Neural progenitor cell (in vitro differentiated cells): ENCODE data around the gene HTR7. TPM values are rescaled to one million over a fixed set of nuclear protein-coding genes. Genes with fewer than 3 reads are reported as not detected.

ENCODE experiments used
- DNase-seq: peaks from one replicate; pipeline ENCODE4 v3.0.0-alpha.2; 2016; ENCODE audit warnings: low spot score
- H2AFZ ChIP-seq: fragments of 200-600 bp; sonication (generic); replicated peaks from 2 replicates; pipeline ENCODE4 v1.6.1; 2016; ENCODE audit warnings: antibody characterized with exemption
- H3F3A ChIP-seq: fragments of 200-600 bp; sonication (generic); 2 replicates; pipeline ENCODE4 v1.6.1; 2016; ENCODE audit warnings: antibody characterized with exemption, low read depth
- H3K27ac ChIP-seq: fragments of 200-600 bp; sonication (generic); 2 replicates; pipeline ENCODE4 v1.5.1; 2016; ENCODE audit warnings: mild to moderate bottlenecking
- H3K27me3 ChIP-seq: fragments of 200-600 bp; sonication (generic); 2 replicates; pipeline ENCODE4 v1.6.1; 2016; ENCODE audit warnings: mild to moderate bottlenecking, moderate library complexity
- H3K36me3 ChIP-seq: fragments of 200-600 bp; sonication (generic); 2 replicates; pipeline ENCODE4 v1.5.1; 2016
- H3K4me1 ChIP-seq: fragments of 200-600 bp; sonication (generic); 2 replicates; pipeline ENCODE4 v1.6.1; 2016; ENCODE audit warnings: mixed run types
- H3K4me2 ChIP-seq: fragments of 200-600 bp; sonication (generic); 2 replicates; pipeline ENCODE4 v1.6.1; 2016
- H3K4me3 ChIP-seq: fragments of 200-600 bp; sonication (generic); 2 replicates; pipeline ENCODE4 v1.5.1; 2016
- H3K79me2 ChIP-seq: fragments of 200-600 bp; sonication (generic); 2 replicates; pipeline ENCODE4 v1.6.1; 2016; ENCODE audit warnings: low read depth
- H3K9ac ChIP-seq: fragments of 200-600 bp; sonication (generic); 2 replicates; pipeline ENCODE4 v1.6.1; 2016
- H3K9me3 ChIP-seq: fragments of 200-600 bp; sonication (generic); 2 replicates; pipeline ENCODE4 v1.5.1; 2016; ENCODE audit warnings: low read depth
- H4K20me1 ChIP-seq: fragments of 200-600 bp; sonication (generic); 2 replicates; pipeline ENCODE4 v1.6.1; 2016; ENCODE audit warnings: low read depth
- H3K27ac Mint-ChIP-seq: 3 replicates; pipeline ENCODE4 v1.8.0; 2021; ENCODE audit warnings: mixed read lengths
- H3K27me3 Mint-ChIP-seq: 2 replicates; pipeline ENCODE4 v1.8.0; 2022; ENCODE audit warnings: low read depth, mild to moderate bottlenecking, inconsistent platforms, moderate library complexity, mixed read lengths; ENCODE audit not compliant: insufficient read depth
- H3K36me3 Mint-ChIP-seq: 3 replicates; pipeline ENCODE4 v1.8.0; 2021; ENCODE audit warnings: mixed read lengths
- H3K4me1 Mint-ChIP-seq: 3 replicates; pipeline ENCODE4 v1.8.0; 2021; ENCODE audit warnings: mixed read lengths
- H3K4me3 Mint-ChIP-seq: 3 replicates; pipeline ENCODE4 v1.8.0; 2021; ENCODE audit warnings: mild to moderate bottlenecking, moderate library complexity, mixed read lengths
- H3K9me3 Mint-ChIP-seq: 3 replicates; pipeline ENCODE4 v1.8.0; 2020; ENCODE audit warnings: mixed read lengths
- CTCF ChIP-seq: fragments of 200-600 bp; sonication (generic); IDR thresholded peaks from 2 replicates; pipeline ENCODE4 v1.5.1; 2017; ENCODE audit warnings: antibody characterized with exemption, mild to moderate bottlenecking
- EZH2 ChIP-seq: fragments of 200-600 bp; sonication (generic); IDR thresholded peaks from 2 replicates; pipeline ENCODE4 v1.6.1; 2017; ENCODE audit warnings: antibody characterized with exemption, mild to moderate bottlenecking, moderate library complexity
- EZH2phosphoT487 ChIP-seq: fragments of 200-600 bp; sonication (generic); IDR thresholded peaks from 2 replicates; pipeline ENCODE4 v1.6.1; 2017; ENCODE audit warnings: antibody characterized with exemption
- total RNA-seq: library from RNA; depleted of rRNA; stranded (reverse); fragments of >200 nt; gene quantifications from 2 replicates; pipeline ENCODE4 v1.2.3, GENCODE V29; 2015; ENCODE audit warnings: low replicate concordance

The HTR7 gene
- total RNA-seq, 1 donor from 2014 or later = not detected

GRCh38 chr10:90887555-90887954 is 29.7 kb upstream of the HTR7 start:
- H3K4me1 ChIP-seq = no peaks in the 10 kb centered on the region
- no peak overlapping the region for H3K9ac ChIP-seq
- H3F3A ChIP-seq = no peaks in the 10 kb centered on the region
- no peaks in the 10 kb centered on the region for H3K9me3 ChIP-seq
- Mint-ChIP-seq H3K27me3 (no peaks in the 10 kb centered on the region), H3K36me3 (peaks cover 26% of the 10 kb centered on the region), H3K9me3 (no peaks in the 10 kb centered on the region), H3K4me3 (no peak overlapping the region), H3K4me1 (no peaks in the 10 kb centered on the region), H3K27ac (no peak overlapping the region)
- no peak overlapping the region for H3K27ac ChIP-seq
- DNase-seq = no peak
- H4K20me1 ChIP-seq = no peaks in the 10 kb centered on the region
- peaks cover 6% of the 10 kb centered on the region for H3K36me3 ChIP-seq
- no peaks in the 10 kb centered on the region for H3K27me3 ChIP-seq
- no peak overlapping the region for H3K4me3 ChIP-seq
- no peak overlapping the region for H3K4me2 ChIP-seq
- H2AFZ ChIP-seq = no peak overlapping the region
- no peaks in the 10 kb centered on the region for H3K79me2 ChIP-seq
- TF ChIP-seq EZH2 (no peak), CTCF (no peak), EZH2phosphoT487 (no peak)

- no peak overlapping the region for H3K27ac Mint-ChIP-seq
- no peaks in the 10 kb centered on the region for H3K27me3 ChIP-seq
- H3K9me3 Mint-ChIP-seq = no peaks in the 10 kb centered on the region
- no peaks in the 10 kb centered on the region for H3K4me1 Mint-ChIP-seq
- H3K27me3 Mint-ChIP-seq = no peaks in the 10 kb centered on the region
- H3K4me2 ChIP-seq = no peak overlapping the region
- H3K9me3 ChIP-seq = no peaks in the 10 kb centered on the region
- H3K36me3 ChIP-seq = peaks cover 15% of the 10 kb centered on the region
- TF ChIP-seq EZH2phosphoT487 (no peak), CTCF (no peak), EZH2 (no peak)
- H3K9ac ChIP-seq = no peak overlapping the region
- peaks cover 6% of the 10 kb centered on the region for H4K20me1 ChIP-seq
- DNase-seq = no peak
- no peaks in the 10 kb centered on the region for H3F3A ChIP-seq
- H3K4me3 ChIP-seq = no peak overlapping the region
- H3K4me3 Mint-ChIP-seq = no peak overlapping the region
- H2AFZ ChIP-seq = no peak overlapping the region
- H3K27ac ChIP-seq = no peak overlapping the region
- H3K4me1 ChIP-seq = no peaks in the 10 kb centered on the region
- peaks cover 17% of the 10 kb centered on the region for H3K36me3 Mint-ChIP-seq
- H3K79me2 ChIP-seq = no peaks in the 10 kb centered on the region
These were observed 27.3 kb upstream of the HTR7 start for GRCh38 chr10:90885176-90885575.

- no peak overlapping the region for H3K27ac ChIP-seq
- H3K4me2 ChIP-seq = no peak overlapping the region
- no peak overlapping the region for H3K27ac Mint-ChIP-seq
- no peaks in the 10 kb centered on the region for H3K9me3 Mint-ChIP-seq
- no peak overlapping the region for H3K4me3 ChIP-seq
- no peaks in the 10 kb centered on the region for H3K9me3 ChIP-seq
- no peak overlapping the region for H3K4me3 Mint-ChIP-seq
- H3K27me3 ChIP-seq = no peaks in the 10 kb centered on the region
- no peak overlapping the region for H3K9ac ChIP-seq
- no peaks in the 10 kb centered on the region for H3K4me1 ChIP-seq
- TF ChIP-seq EZH2 = no peak
- TF ChIP-seq EZH2phosphoT487 = no peak
- no peak for TF ChIP-seq CTCF
- no peaks in the 10 kb centered on the region for H3F3A ChIP-seq
- H3K4me1 Mint-ChIP-seq = no peaks in the 10 kb centered on the region
- peaks cover 15% of the 10 kb centered on the region for H3K36me3 ChIP-seq
- H2AFZ ChIP-seq = no peak overlapping the region
- H3K36me3 Mint-ChIP-seq = peaks cover 16% of the 10 kb centered on the region
- no peaks in the 10 kb centered on the region for H3K79me2 ChIP-seq
- peaks cover 6% of the 10 kb centered on the region for H4K20me1 ChIP-seq
- no peaks in the 10 kb centered on the region for H3K27me3 Mint-ChIP-seq
- DNase-seq = no peak
These were observed 26.6 kb upstream of the HTR7 start for GRCh38 chr10:90884431-90884830.
